Spleen (tissue), 7 donors: Measurements from ENCODE around the gene TIGD6.

ENCODE experiments used
- CTCF ChIP-seq, 11 experiments: fragments of 200-600 bp in 7 of 11; fragments of 450-650 bp in 4 of 11; sonication (generic) in 4 of 11; IDR thresholded peaks in 8 of 11; conservative IDR thresholded peaks in 3 of 11; 1 replicate in 7 of 11; 2 replicates in 4 of 11; pipeline versions ENCODE4 v1.4.0 to v1.8.0; 2016 to 2021; ENCODE audit warnings: antibody characterized with exemption in 11 of 11, inconsistent platforms in 4 of 11, mild to moderate bottlenecking in 1 of 11
- POLR2A ChIP-seq, 3 donors: fragments of 450-650 bp; IDR thresholded peaks; one replicate each; pipeline ENCODE4 v1.5.1; 2017; ENCODE audit warnings: antibody characterized with exemption in 3 of 3, mild to moderate bottlenecking in 1 of 3
- donor health status: DM: no; HTN: no; CAD: no; lungs with moderate emphysema.
- donor health status: DM: no; HTN: no; CAD: no.
- donor health status: DM: no; HTN: no; CAD: no.

- no peak for TF ChIP-seq CTCF (IDR thresholded peaks at IDR 0.05 in 8 of 11, conservative IDR thresholded peaks at IDR 0.05 in 3 of 11)
- no peak for TF ChIP-seq POLR2A (IDR thresholded peaks at IDR 0.05)
Observed at GRCh38 chr5:149993471-149993870, 7.0 kb downstream of the TIGD6 start.
